GM15510 (cell line): Measurements from ENCODE around the gene ZNF236.

ENCODE experiments used
- POLR2A ChIP-seq: IDR thresholded peaks from 3 replicates; pipeline ENCODE4 v1.6.1; 2011; ENCODE audit warnings: borderline replicate concordance; ENCODE audit not compliant: insufficient read length; ENCODE audit errors: extremely low read depth

ZNF236 gene

GRCh38 chr18:77015169-77015568, 192.8 kb downstream of the ZNF236 start:
- no peak for TF ChIP-seq POLR2A

- TF ChIP-seq POLR2A: no peak
These were observed 193.7 kb downstream of the ZNF236 start for GRCh38 chr18:77015771-77016710.

DNA sequence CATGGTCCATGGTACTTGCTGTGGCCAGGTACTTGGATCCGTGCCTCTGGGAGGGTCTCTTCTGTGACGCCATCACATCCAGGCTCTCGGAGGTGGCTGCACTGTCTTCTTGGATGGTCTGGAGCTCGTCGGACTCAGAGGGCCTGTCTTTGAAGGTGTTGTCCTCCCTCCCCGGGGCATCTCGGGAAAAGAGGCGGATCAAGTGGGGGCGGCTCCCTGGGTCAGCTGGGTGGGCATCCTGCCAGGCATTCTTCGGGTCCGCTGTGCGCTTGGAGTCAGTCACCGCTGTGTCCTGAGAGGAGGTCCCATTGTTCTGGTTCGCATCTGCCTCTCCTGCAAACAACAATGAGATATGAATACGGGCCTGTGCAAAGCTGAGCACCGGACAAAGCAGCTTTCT, 194.6 kb downstream of the ZNF236 start:
- TF ChIP-seq POLR2A: no peak

DNA sequence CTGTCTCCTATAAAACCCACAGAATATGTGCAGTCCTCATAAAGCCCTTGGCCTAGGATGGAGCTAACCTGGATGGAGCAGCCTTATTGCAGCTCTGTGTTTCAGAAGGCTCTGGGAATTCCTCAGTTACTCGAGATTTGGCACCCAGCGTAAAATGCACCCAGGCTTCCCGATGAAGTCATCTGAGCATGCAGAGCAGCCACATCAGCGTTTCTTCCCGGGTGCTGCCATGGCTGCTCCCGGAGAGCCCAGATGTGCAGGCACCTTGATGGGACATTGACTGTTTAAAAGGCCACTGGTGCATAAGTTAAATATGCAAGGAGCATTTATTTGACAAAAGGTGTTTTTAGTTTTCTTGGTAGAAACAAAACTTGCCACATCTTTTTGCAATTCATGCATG, 195.0 kb downstream of the ZNF236 start:
- no peak for TF ChIP-seq POLR2A

DNA sequence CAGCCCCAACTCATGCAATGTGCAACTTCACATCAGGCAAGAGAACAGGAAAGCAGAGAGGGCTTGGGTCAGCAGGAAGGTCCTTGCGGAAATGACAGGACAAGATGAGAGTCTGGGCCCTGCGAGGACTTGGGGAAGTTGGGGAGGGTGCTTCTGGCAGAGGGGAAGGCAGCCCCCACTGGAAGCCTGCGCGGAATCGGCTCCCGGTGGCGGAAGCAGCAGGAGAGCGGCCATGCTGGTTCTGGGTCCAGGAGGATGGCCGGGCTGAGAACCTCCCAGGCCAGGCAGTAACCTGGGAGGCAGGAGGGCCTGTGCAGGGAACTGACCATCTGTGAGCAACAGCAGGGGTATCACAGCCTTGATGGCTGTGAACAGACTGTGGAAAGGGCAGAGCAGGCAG, 197.3 kb downstream of the ZNF236 start:
- TF ChIP-seq POLR2A: no peak
